ENCODE data around the gene FOXP2.
"Not testable (repeated sequence)": the region's sequence is repeated elsewhere in the genome, so short reads cannot be mapped to it uniquely, and the experiment has no call there.

FOXP2 gene

GRCh38 chr7:114575098-114575497, 160.5 kb downstream of the FOXP2 start:
- TF ChIP-seq, protein P1, sequence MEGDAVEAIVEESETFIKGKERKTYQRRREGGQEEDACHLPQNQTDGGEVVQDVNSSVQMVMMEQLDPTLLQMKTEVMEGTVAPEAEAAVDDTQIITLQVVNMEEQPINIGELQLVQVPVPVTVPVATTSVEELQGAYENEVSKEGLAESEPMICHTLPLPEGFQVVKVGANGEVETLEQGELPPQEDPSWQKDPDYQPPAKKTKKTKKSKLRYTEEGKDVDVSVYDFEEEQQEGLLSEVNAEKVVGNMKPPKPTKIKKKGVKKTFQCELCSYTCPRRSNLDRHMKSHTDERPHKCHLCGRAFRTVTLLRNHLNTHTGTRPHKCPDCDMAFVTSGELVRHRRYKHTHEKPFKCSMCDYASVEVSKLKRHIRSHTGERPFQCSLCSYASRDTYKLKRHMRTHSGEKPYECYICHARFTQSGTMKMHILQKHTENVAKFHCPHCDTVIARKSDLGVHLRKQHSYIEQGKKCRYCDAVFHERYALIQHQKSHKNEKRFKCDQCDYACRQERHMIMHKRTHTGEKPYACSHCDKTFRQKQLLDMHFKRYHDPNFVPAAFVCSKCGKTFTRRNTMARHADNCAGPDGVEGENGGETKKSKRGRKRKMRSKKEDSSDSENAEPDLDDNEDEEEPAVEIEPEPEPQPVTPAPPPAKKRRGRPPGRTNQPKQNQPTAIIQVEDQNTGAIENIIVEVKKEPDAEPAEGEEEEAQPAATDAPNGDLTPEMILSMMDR (IDR thresholded peaks at IDR 0.05) = no peak
- no peaks in the 10 kb centered on the region for H3K9me3 ChIP-seq
- H3K27me3 ChIP-seq = no peaks in the 10 kb centered on the region
- H3K4me3 ChIP-seq (ENCODE audit: low read depth in 1 of 2, low read length in 1 of 2) = no peak overlapping the region
- no peaks in the 10 kb centered on the region for H3K36me3 ChIP-seq
- H3K27ac ChIP-seq = no peak overlapping the region
- H3K4me1 ChIP-seq (ENCODE audit: control insufficient read depth in 1 of 2, insufficient read depth in 1 of 2, low read depth in 1 of 2, low read length in 1 of 2) = no peaks in the 10 kb centered on the region

- not testable (repeated sequence) for H3K4me3 ChIP-seq (ENCODE audit: low read depth in 1 of 2, low read length in 1 of 2); H3K4me1 ChIP-seq (ENCODE audit: control insufficient read depth in 1 of 2, insufficient read depth in 1 of 2, low read depth in 1 of 2, low read length in 1 of 2); H3K9me3 ChIP-seq; H3K27ac ChIP-seq; H3K36me3 ChIP-seq; H3K27me3 ChIP-seq
Observed at GRCh38 chr7:114580963-114581362, 166.3 kb downstream of the FOXP2 start.

GRCh38 chr7:114588506-114588905, 173.9 kb downstream of the FOXP2 start:
- Histone ChIP-seq H3K27ac (no peak overlapping the region), H3K9me3 (no peaks in the 10 kb centered on the region), H3K4me3 (ENCODE audit: low read depth in 1 of 2, low read length in 1 of 2) (no peak overlapping the region), H3K27me3 (no peaks in the 10 kb centered on the region), H3K4me1 (ENCODE audit: control insufficient read depth in 1 of 2, insufficient read depth in 1 of 2, low read depth in 1 of 2, low read length in 1 of 2) (no peaks in the 10 kb centered on the region), H3K36me3 (no peaks in the 10 kb centered on the region)
- TF ChIP-seq, protein P1 (IDR thresholded peaks at IDR 0.05) = no peak

- TF ChIP-seq, protein P1 (IDR thresholded peaks at IDR 0.05) = no peak
- Histone ChIP-seq H3K4me1 (ENCODE audit: control insufficient read depth in 1 of 2, insufficient read depth in 1 of 2, low read depth in 1 of 2, low read length in 1 of 2) (no peaks in the 10 kb centered on the region), H3K27me3 (no peaks in the 10 kb centered on the region), H3K36me3 (no peaks in the 10 kb centered on the region), H3K4me3 (ENCODE audit: low read depth in 1 of 2, low read length in 1 of 2) (no peak overlapping the region), H3K9me3 (no peaks in the 10 kb centered on the region), H3K27ac (no peak overlapping the region)
Observed at GRCh38 chr7:114589436-114589835, 174.8 kb downstream of the FOXP2 start.

- Histone ChIP-seq H3K36me3 (no peaks in the 10 kb centered on the region), H3K27ac (no peak overlapping the region), H3K4me3 (ENCODE audit: low read depth in 1 of 2, low read length in 1 of 2) (no peak overlapping the region), H3K4me1 (ENCODE audit: control insufficient read depth in 1 of 2, insufficient read depth in 1 of 2, low read depth in 1 of 2, low read length in 1 of 2) (no peaks in the 10 kb centered on the region), H3K27me3 (no peaks in the 10 kb centered on the region), H3K9me3 (no peaks in the 10 kb centered on the region)
- TF ChIP-seq, protein P1 (IDR thresholded peaks at IDR 0.05) = no peak
Observed at GRCh38 chr7:114590298-114590697, 175.7 kb downstream of the FOXP2 start.

GRCh38 chr7:114598946-114599345, 184.3 kb downstream of the FOXP2 start:
- no peaks in the 10 kb centered on the region for H3K4me1 ChIP-seq (ENCODE audit: control insufficient read depth in 1 of 2, insufficient read depth in 1 of 2, low read depth in 1 of 2, low read length in 1 of 2)
- no peak overlapping the region for H3K4me3 ChIP-seq (ENCODE audit: low read depth in 1 of 2, low read length in 1 of 2)
- H3K27me3 ChIP-seq = no peaks in the 10 kb centered on the region
- TF ChIP-seq, protein P1 (IDR thresholded peaks at IDR 0.05) = no peak
- H3K36me3 ChIP-seq = no peaks in the 10 kb centered on the region
- no peak overlapping the region for H3K27ac ChIP-seq
- H3K9me3 ChIP-seq = no peaks in the 10 kb centered on the region

Data from neutrophil (primary cell).